GM18867 (cell line): ENCODE results near the gene PTPRM.

Experiments used
- ATAC-seq: cut with Tn5 transposase; IDR thresholded peaks from one replicate; pipeline ENCODE4 v1.9.1; 2021; ENCODE audit warnings: mild to moderate bottlenecking, moderate library complexity; ENCODE audit not compliant: unreplicated experiment

PTPRM gene

DNA sequence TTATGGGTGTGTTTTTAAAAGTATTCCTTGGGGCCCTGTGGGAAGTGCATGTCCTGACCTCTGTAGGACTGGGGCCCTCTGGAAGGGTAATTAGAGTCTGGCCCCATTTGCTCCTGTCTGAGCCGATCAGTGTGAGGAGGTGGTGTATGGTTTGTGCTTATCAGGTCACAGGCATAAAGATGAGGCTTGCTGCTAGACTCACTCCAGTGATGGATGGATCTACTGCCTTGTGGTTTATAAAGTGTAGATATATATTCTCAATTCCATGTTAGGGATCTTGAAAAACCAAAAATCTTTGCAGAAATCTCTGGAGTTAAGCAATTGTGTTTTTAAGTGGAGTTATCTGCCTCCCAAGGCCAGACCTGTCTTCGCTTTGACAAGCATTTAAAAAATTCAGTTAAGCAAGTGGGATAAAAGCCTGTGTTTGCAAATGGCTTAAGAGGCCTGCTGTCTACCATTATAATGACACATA is 182.4 kb downstream of the PTPRM start:
- ATAC-seq, result no peak

DNA sequence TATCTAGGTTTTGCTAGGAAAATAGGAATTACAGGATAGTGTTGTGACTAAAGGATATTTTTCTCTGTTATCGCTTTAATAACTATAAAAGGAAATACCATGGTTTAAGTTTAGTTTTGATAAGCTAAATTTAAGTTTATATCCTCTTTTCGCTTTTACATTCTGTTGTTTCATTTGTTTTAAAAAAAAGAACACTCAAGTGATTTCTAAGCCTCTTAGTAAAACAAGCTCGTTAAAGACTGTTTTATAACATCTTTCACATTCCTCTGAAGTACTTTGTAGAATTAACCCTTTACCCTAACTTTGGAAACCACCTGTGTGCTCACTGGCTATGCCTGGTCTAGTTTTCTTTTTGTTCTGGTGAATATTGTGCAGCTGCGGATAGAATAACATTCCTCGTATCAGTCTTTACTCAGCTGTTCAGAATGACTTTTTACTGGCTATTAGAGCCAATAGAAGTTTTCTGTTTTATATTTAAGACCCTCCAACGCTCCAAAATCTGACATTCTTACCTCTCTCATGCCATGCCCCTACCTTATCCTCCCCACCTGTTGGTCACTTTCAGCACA is 183.1 kb downstream of the PTPRM start:
- no peak for ATAC-seq

DNA sequence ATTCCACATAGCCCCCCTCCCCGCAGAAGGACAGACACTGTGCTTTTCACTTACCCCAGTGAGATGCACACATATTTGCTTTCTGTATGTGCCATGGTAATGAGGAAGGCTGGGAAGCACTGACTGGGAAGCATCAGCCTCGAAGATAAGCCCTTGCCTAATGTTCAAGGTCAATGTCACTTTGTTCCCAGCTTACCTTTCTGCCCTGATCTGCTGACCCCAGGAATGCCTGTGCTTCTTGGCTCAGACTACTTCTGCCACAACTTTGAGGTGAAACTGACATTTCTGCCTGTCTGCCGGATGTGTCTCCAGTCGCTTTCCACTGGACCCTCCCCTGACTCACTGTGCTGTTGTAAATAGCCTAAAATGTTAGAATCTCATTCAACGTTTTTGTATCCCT is 183.8 kb downstream of the PTPRM start:
- ATAC-seq, result no peak

DNA sequence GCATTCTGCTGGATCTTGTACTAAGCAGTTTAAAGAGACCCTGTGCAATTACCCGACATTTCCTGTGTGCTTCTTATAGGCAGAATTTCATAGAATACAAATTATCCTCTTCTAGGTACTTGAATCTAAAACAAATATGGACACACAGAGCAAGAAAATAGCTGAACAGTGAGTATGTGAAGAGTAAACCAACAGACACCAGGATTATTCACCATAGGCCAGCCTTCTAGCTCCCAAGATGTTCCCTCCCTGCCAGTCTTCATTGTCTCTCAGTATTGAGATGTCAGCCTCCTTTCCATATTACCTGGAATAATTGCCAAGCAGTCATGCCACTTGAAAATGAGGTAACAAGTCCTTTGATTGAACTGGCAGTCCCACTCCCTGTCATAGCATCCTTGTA is 187.1 kb downstream of the PTPRM start:
- ATAC-seq, result no peak

DNA sequence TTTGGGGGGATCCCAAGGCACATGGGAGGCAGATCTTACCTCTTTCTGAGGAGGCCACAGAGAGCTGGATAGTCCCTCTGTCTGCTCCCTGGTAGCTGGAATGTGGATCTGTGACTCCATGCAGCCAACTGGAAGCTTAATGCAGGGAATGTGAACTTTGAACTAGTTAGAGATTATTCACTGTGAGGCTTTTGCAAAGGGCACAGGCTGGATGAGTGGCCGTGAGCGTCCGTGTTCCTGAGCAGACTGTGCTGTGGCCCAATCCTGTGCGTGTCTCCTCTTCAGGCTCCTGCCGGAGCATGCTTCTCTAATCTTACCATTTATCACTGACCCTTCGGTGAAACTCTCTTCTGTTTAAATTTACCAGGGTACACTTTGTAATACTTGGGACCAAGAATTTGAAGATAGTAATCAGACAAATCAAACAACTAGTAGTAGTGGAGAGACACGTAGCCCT is 187.6 kb downstream of the PTPRM start:
- ATAC-seq, result no peak

DNA sequence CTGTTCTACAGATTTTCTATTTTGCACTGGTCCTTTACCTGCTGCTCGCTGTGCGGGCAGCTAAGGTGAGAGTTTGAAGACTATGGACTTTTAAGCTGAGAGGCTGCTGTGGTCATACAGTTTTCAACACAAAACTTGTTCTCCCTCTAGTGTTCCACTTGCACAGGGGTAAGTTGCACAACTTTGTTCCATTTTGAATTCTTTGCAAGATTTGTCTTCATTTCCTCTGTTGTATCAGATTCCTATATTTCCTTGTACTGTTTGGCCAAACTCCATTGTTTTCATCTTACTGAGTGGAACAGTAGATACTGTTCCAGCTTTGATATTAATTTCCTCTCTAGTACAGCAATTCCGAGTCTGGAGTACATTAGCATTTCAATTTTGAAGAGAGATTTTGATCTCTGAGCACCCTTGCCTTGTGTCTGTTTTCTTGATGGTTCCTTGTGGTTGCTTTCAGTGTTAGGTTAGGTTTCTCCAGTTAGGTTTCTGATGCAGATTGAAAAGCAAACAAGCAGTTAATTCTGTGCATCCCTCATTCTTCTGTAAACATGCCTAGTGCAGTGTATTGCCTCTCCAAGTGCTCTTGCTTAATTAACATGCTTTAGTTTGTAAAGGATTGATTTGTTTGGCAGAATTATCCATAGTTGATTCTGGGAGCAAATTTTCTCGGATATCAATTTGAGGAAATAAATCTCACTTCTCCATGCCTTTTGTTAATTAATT is 188.8 kb downstream of the PTPRM start:
- no peak for ATAC-seq

DNA sequence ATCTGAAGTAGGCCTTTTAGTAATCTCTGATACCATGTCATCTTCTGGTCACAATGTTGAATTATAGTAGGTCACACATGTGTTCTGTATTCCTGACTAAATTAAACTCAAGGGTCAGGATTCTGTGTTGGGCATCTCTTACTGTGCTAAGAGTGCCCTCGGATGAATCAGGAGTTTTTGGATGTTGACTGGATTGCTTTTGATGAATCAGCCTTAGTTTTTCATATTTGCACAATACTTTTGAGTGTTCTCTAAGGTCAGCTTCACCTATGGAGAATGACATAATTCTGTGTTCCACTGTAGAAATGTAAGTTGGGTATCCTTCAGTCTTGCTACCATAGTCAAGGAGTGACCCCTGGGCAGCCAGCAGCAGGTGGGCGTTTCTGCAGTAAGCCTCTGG is 190.1 kb downstream of the PTPRM start:
- ATAC-seq, result no peak

DNA sequence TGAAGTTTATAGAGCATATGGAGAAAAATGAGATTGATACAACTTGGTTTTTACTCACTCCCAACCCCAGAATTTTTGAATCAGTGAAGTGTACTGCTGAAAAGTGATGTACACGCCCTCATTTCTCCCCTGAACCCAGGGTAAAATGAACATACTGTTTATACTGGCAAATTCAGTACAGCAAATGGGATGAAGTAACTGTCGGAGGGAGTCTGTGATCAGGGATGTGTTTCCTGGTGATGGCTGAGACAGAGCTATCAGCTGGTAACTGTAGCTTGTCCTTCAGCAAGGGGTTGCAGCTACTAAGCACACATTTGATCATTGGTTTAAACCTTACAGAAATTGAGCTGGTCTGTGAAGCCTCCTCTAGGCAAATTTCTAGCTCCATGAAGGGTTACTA is 191.6 kb downstream of the PTPRM start:
- no peak for ATAC-seq

DNA sequence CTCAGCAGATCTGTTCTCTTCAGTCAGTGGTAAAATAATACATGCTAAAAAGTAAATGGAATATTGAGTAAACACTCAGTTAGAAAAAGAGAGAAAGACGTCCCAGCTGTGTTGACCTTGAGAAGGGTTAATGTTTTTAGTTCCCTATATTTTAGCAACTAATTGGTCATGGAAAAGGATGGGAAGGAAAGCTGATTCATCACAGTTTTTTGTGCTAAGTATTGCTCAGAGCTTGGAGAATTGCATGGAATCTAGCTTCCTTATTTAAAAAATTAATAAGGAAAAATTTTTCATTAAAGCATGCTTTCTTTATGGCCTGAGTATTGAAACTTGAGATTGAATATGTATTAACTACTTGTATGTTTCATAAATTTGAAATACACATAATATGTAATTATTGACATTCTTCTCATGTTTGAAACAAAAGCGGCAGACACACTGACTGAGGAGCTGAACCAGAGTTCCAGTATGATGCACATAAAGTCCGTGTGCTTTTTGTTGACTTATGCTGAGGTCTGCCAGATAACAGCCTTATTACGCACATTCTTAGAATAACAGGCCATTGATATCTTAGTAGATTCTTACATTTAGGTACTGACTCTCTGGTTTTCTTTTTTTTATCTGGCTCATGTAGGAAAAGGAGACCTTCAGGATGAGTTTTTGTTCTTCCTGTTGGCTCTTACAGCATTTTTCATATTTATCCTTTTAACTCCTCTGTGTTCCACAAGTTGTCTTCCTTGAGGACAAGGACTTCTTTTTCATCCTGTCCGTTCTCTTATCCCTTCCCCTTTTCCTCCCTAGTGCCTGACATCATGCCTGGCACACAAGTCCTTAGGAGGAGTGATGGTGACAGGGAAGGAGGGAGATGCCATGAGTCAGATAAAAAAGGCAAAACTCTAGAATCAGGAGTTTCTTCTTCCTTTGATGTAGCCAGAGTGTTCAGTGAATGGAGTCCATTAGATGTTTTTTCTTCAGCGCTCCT is 194.1 kb downstream of the PTPRM start:
- no peak for ATAC-seq

DNA sequence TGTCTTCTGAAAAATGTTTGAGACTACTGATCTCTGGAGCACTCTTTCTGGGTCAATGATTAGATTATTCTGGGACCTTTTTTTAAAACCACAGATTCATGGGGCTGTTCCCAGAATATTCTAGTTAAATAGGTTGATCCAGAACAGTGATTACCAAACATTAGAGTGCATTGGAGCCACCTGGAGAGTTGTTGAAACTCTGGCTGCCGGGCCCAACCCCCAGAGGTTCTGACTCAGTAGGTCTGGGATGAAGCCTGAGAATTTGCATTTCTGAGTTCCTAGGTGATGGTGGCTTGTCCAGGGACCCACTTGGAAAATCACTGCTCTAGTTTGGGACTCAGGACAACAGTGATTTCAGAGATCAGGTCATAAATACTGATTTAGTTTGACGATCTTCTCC is 197.3 kb downstream of the PTPRM start:
- ATAC-seq, result no peak

DNA sequence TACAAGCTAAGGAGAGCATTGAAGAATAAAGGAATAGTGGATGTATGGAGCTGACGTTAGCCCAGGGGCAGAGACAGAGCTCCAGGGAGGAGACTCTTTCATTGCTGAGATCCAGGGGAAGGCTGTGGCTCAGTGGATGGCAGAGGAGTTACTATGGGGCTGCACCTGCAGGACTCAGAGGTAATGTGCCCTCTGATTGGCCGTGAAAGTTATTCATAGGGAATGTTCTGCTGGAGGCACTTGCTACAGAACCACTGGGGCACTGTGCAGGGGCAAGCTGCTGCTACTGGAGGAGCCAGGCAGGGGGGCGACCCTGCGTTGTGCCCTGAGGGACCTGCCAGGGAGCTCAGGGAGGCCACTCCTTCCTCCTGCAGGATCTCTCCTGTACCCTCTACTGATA is 199.2 kb downstream of the PTPRM start:
- no peak for ATAC-seq

DNA sequence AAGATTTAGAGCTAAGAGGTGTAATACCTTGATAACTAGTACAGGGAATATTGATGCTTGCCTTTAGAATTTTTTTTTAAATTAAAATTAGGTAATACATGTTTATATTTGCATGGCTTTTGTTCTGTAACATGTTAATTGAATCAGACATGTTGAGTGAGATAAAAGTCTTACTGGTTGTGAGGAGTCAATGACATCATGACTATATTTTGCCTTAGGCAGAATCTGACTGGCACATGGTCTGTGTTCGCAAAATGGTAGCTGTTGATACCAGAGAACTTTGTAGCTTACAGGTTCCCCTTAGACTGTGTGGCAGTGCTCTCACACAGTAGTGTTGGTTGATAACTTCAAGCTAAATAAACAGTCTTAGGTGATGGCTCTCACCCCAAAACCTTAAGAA is 199.7 kb downstream of the PTPRM start:
- no peak for ATAC-seq

DNA sequence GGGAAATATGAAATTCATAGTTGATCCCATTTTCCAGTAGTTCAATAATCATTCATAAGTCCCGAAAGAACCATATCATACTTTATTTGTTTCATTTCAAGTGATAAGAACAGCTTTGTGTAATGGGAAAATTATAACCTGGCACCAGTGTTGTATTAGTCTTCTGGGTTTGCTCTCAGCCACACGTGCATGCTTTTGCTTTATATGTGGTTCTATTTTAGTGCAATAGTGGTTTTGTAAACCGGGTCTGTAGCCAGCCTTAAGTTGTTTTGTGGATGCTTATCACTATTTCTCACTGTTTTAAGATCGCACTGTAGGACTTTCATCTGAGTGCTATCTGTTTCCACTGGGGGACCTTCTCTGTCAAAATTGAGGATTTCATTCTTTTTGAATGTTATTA is 203.8 kb downstream of the PTPRM start:
- no peak for ATAC-seq

DNA sequence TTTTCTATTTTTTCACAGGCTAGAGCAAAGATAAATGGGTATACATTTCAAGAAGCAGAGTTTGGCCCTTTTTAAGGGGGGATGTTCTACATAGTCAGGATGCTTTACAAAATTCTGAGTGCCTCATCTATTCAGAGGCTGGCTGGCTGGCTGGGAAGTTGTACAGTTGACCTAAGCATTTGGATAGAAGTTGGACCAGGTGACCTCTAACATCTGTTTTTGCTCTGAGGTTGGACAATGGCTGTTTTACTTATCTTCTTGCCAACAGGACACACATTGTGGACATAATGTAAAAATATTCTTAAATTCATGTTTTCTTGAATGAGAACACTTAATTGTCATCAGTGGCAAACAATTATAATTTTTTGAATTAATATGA is 205.4 kb downstream of the PTPRM start:
- no peak for ATAC-seq

DNA sequence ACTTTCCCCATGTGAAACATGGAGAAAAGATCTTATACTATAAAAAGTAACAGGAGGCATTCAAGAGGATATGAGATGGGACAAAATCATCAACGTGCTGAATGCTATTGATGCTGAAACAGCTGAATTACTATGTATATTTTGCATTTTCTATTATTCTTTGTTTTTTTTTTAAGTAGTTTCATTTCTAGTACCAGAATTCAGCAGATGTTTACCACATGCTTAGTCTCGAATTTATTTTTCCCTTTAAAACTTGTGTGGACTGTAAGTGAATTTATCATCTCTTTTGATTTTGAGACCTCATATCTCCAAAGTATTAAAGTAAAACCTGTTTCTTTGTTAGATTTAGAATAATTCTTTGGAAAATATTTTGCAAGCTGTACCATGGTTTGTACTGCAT is 205.8 kb downstream of the PTPRM start:
- ATAC-seq, result no peak

DNA sequence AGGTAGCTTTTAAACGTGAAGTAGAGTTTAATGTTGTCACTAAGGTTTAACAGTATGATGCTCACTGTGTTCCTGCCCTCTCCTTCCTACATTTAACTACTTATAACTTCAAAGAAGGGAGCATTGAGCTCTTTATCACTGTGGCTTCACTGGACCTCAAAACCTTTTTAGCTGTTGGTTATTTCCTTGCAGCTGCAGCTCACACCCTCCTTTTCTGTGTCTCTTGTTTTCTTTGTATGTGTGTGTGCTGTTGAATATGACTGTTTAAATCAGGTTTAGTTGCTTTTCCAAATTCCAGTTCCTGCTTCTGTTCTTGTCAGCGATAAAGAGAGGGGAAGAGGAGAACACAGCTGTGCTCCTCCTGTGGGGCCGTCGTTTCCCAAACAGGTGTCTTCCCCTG is 208.0 kb downstream of the PTPRM start:
- ATAC-seq, result no peak

DNA sequence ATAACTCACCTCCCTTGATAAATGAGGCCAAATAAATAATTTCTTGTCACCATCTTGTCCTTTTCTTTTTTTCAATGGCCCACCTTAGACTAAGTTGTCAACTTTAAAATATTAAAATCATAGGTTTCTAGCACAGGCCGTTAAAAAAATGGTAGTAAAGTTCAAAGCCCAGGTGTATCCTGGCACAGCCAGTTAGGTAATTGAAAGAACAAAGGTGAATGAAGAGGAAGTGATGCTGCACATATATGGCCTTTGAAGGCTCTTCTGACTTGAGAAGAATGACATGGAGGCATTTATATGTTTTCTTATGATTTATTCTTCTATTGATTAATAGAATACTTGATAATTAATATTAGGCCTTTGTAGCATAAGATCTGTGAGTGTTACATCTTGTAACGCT is 208.7 kb downstream of the PTPRM start:
- ATAC-seq, result no peak

DNA sequence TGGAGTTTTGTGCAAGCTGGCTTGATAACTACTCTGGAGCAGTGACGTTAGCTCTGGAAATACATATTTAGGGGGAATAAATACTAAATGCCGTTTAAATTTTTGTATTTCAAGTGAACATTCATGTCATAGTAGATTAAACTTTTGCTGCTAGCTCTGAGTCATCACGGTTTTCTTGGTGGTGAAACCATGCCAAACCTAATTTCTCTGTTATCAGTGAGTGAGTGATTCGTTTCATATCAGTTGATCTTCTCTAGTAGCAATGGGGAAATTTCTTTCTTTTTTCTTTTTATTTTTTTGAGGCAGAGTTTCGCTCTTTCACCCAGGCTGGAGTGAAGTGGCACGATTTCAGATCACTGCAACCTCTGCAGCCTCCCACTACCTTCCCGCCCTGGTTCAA is 211.1 kb downstream of the PTPRM start:
- ATAC-seq, result no peak

DNA sequence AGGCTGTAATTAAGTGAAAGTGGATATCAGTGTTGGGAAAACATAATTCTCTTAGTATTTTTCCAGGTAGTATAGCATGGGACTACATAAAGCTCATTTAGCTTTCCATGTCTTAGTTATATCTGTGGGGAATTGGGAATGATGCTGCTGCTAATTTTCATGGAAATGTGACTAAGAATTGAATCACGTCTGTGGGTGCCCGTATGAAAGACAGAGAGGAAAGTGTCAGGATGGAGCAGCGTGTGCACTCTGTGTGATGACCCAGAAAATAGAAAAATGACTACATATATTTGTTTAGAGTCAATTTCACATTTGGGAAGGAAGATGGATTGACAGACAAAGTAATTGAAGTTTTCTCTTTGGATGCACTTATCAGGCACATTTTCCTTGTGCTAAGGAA is 212.1 kb downstream of the PTPRM start:
- no peak for ATAC-seq

DNA sequence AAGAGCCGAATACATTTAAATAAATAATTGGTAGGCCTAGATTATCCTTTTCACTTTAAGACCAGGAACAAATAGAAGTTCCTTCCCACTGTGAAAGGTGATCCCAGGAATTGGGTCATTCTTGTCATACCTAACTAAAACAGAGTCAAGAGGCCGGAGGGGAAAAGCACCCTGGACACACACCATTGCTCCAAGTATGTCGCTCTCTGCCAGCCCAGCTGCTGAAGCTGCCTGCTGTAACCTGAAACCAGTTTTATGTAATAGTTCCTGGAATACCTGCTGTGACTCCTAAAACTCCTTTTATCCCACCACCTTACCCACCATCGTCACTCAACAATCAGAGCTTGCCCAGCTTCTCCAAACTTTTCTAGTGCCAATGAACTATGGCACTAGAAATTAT is 217.1 kb downstream of the PTPRM start:
- ATAC-seq, result no peak

DNA sequence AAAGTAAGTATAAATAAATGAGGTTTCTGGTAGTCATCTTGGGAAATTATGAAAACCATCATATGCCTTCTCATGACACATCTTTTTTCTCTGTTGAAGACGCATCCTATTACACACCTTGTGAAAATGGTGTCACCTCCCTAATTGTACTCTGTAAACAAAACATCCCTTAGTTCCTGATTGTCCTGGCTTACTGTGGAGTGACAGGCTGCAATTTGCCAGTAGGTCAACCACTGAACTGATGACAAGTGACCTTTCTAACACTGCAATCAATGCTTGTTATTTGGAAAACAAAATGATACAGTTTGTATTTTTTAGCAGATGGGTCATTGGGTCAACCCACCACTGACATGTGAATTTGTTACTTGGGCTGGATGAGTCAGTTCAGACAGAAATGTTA is 219.5 kb downstream of the PTPRM start:
- ATAC-seq, result no peak

DNA sequence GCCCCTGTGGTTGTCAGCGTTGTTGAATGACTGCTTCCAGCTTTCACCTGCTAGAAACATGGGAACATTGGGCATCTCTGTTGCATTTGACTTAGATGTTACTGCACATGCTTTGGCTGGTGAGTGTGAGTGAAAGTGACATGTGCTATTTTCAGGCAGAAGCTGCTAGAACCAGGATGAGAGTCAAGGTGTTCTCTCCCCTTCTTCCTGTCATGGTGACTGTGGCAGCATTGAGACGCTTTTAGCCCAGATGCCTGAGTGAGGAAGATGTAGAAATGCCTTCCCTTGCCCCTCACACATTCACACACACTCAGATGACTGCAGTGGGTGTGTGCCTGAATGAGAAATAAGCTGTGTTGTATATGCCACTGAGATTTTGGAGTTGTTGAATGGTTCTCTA is 220.2 kb downstream of the PTPRM start:
- ATAC-seq, result no peak
